NCI-H69 (cell line): ENCODE data around the gene B2M.
"Not testable (repeated sequence)": the region's sequence is repeated elsewhere in the genome, so short reads cannot be mapped to it uniquely, and the experiment has no call there.

ENCODE experiments used
- DNase-seq: peaks from one replicate; lab custom pipeline; 2025; lab: John Stamatoyannopoulos, UW

Gene B2M

DNA sequence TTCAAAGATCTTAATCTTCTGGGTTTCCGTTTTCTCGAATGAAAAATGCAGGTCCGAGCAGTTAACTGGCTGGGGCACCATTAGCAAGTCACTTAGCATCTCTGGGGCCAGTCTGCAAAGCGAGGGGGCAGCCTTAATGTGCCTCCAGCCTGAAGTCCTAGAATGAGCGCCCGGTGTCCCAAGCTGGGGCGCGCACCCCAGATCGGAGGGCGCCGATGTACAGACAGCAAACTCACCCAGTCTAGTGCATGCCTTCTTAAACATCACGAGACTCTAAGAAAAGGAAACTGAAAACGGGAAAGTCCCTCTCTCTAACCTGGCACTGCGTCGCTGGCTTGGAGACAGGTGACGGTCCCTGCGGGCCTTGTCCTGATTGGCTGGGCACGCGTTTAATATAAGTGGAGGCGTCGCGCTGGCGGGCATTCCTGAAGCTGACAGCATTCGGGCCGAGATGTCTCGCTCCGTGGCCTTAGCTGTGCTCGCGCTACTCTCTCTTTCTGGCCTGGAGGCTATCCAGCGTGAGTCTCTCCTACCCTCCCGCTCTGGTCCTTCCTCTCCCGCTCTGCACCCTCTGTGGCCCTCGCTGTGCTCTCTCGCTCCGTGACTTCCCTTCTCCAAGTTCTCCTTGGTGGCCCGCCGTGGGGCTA is at the start of gene B2M, which contains the start of gene PATL2:
B2M (plus strand) TSS at position 422 of the 647 bp plus-strand sequence; CDS start at position 452, 30 bp downstream.
PATL2 (minus strand) TSS at position 228 of the 647 bp plus-strand sequence. CDS start 34,833 bp downstream, outside the sequence.
- DNase-seq = peak; percentile 97

GRCh38 chr15:44661576-44661975 is 49.7 kb upstream of the B2M start:
- no peak for DNase-seq

GRCh38 chr15:44662478-44663409 is 48.6 kb upstream of the B2M start:
- peak; percentile 89 for DNase-seq

DNA sequence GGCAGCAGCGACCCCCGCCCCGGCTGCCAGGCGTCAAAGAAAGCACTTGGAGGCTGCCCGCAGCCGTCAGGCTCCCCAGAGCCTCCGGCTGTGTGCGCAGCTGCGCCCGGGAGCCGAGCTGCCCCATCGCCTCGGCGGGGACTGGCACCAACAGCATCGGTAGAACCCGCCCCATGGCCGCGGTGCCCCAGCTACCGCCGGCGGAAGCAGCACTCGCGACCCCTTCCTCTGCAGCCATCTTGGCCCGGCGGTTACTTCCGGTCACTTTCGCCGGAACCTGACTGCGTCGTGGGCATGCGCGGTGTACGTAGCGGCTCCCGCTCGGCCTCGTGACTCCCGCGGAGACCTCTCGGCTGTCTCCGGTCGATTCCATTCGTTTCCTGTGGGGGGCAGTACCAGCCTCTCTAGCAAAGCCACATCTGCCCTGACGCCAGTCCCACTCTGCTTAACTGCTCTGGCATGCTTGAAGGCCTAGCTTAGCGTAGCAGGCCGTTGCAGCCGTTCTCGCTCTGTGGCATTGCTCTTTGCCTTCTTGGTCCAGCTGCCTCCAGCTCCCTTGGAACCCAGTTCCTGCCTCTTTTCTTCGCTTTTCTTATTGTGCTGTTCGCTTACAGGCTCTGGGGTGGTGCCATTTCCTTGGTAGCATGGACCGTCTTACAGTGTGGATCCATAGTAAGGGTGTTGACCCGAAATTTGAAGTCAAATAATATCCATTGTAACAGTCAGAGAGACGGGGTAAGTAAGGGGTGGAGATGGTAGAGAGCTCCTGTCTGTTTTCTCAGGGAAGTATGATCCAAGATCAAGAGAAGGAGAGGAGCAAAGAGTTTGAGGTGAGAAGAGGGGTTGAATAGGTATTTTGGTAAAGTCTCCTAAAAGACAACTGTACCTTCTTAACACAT is 47.7 kb upstream of the B2M start, which contains the start of gene SPG11:
SPG11 (minus strand) TSS at position 253 of the 899 bp plus-strand sequence; CDS start at position 238, 15 bp downstream.
- peak; percentile 99 for DNase-seq

DNA sequence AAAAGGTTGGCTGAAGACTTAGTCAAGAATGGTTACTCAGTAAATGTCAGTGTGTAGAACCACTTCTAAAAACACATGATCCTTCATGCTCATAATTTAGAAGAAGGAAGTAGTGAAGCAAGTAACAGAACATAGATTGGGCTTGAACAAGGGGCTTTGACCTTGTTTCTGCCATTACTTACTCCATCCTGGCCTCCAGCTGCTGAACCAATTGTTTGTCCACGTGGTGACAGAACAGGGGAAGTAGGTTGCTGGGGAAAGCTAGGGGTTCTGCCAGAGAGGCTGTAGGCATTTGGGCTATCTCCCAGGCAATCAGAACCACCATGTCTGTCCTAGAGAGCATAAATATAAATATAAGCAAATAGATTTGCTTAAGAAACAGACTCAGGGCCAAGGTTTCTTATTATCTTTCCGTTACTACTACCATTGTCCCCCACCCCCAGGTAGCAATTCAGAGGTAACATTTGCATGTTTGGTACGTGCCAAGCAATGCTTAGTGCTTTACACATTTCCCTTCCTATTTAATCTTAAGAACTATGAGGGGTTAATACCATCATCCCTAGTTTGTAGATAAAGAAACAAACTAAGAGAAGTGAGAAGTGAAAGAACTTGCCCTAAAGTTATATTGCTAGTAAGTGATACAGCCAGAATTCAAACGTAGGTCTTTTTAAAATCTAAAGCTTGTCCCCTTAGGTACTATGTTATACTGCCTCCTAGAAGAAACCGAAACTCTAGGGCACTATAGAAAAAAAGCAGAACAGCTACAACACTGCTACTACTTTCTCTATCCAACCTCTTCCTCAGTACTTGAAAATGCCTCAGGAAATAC is 44.9 kb upstream of the B2M start:
- DNase-seq = no peak

- no peak for DNase-seq
These were observed 44.3 kb upstream of the B2M start for GRCh38 chr15:44667039-44667360.

DNA sequence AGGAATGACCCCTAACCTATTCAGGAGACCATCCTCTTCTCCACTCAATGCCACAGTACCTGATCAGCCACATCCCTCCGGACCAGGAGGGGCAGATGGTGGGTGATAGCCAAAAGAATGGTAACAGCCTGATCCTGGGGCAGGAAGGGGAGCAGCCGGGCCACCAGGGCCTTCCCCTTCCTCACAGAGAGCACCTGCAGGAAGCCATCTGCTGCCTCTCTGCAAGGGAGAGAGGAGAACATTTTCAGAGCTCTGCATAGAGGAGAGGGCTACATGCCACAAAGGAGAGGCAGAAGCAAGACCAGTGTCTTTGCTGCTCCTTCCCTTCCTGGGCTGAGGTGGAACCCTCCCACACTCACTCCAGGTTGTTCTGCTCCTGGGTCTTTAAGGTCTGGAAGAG is 42.4 kb upstream of the B2M start:
- DNase-seq = no peak

GRCh38 chr15:44670087-44670950 is 41.0 kb upstream of the B2M start:
- no peak for DNase-seq

DNA sequence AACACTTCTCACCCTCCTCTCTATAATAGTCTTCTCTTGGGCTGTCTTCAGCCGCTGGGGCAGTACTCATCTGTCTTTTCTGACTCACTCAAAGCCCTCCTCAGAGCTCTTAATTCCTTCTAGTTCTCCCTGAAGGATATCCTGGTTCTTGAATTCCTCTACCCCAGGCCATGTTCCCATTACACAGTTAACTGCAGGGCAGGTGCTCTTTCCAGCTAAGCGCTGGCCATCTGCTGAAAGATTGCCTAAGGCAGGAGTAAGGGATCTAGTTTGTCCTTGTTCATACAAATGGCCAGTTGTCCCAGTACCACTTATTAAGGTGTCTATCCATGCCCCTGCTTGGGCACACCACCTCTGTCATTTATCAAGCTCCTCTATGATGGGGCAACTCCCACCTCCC is 37.7 kb upstream of the B2M start:
- DNase-seq = no peak

DNA sequence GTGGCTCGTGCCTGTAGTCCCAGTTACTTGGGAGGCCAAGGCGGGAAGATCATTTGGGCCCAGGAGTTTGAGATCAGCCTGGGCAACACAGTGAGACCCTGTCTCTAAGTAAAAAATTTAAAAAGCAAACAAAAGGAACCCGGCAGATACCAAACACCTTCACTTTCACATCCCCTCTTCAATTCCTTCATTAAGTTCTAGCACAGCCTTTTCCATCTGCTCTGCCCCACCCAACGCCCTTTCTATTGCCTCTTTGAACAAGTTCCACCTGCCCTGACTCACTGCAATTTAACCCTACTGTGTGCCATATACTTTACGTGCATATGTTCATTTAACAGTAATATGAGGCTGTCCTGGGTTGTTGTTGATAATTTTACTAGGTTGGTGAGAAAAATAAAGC is 35.4 kb upstream of the B2M start:
- DNase-seq = no peak

DNA sequence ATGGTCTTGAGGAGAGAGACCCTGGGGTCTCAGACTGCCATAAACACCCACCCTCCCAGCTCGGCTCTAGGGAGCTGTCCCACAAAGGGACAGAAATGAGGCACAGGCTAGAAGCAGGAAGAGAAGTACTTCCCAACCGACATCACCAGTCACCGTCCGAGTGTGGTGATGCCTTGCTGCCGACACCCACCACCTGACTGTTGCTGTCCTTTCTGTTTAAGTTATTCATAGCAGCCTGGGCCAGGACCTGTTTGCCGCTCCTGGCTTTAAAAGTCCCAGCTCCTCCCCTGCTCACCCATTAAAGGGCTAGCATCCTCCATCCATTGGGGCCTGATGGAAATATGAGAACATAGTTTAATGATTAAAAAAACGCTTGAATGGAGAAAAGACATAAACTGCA is 34.6 kb upstream of the B2M start:
- DNase-seq = no peak

DNA sequence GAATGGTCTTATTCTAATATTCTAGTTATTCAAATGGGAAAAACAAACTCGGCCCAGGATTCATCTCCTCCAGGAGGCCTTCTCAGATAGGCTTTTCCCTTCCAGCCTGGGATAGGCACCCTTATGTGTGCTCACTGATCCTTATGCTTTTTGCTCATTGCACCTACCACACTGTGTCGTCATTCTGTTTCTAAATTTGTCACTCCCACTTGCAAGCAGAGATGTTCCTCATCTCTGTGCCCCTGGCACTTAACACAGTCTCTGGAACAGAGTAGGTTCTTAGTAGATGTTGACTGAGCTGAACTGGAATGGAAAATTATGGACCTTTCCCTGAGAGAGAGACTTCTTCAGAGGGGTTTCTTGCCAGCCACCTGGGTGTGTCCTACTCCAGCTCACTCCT is 29.1 kb upstream of the B2M start:
- DNase-seq = no peak

GRCh38 chr15:44682809-44683682 is 28.3 kb upstream of the B2M start:
- peak; percentile 92 for DNase-seq

DNA sequence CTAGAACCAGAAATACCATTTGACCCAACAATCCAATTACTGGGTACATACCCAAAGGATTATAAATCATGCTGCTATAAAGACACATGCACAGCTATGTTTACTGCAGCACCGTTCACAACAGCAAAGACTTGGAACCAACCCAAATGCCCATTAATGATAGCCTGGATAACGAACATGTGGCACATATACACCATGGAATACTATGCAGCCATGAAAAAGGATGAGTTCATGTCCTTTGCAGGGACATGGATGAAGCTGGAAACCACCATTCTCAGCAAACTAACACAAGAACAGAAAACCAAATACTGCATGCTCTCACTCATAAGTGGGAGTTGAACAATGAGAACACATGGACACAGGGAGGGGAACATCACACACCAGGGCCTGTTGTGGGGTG is 22.0 kb upstream of the B2M start:
- DNase-seq = not testable (repeated sequence)

- DNase-seq = not testable (repeated sequence)
These were observed 21.1 kb upstream of the B2M start for GRCh38 chr15:44690245-44690644.

- no peak for DNase-seq
These were observed 18.7 kb upstream of the B2M start for GRCh38 chr15:44692659-44693058.

DNA sequence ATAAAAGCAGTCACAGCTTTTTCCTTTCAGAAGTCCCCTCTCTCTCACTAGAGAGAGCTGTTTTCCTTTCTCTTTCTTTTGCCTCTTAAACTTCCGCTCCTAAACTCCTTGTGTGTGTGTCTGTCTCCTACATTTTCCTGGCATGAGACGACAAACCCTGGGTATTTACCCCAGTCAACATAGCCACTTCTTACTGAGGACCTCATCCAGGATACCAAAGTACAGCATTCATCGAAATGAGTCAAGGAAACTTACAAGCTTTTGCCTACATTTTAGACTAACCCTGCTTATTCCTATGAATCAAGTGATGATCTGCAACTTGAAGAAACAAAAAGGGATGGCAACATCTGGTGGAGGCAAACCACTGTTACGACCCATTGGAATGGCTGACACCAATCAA is 16.9 kb upstream of the B2M start:
- no peak for DNase-seq

DNA sequence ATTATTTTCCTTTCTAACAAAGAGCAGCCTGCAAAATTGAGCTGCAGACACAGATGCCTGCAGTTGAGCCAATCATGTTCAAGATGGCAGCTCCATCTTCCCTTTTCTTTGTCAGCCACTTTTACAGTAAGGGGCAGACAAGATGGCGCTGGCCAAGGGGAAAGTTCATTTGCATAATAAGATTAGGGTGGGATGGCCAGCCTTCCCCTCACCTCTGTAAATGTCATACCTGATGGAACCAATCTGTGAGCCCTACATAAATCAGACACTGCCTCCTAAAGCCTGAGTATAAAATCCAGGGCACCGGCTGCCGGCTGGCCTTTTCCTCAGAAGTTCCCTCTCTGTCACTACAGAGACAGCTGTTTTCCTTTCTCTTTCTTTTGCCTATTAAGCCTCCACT is 16.0 kb upstream of the B2M start:
- no peak for DNase-seq

GRCh38 chr15:44697014-44697413 is 14.3 kb upstream of the B2M start:
- no peak for DNase-seq
